WTC11 (cell line): ENCODE data around the gene EVI5L. TPM values are rescaled to one million over a fixed set of nuclear protein-coding genes. Genes with fewer than 3 reads are reported as not detected.

Experiments used
- ATAC-seq: fragments of 200-7000 bp; cut with Tn5 transposase; 2 replicates; pipeline ENCODE4 v1.10.0; 2021; ENCODE audit warnings: mild to moderate bottlenecking, moderate library complexity
- CTCF ChIA-PET: fragments of 300-600 bp; sonication (Branson Sonifier 250); formaldehyde crosslinking; loops from one replicate; lab custom pipeline; 2021; ENCODE audit warnings: antibody characterized with exemption; lab: Charles Lee
- POLR2A ChIA-PET: fragments of 350-600 bp; sonication (Branson Sonifier 250); formaldehyde crosslinking; loops from one replicate; lab custom pipeline; 2021; ENCODE audit warnings: antibody characterized with exemption; lab: Charles Lee
- DNase-seq: peaks from one replicate; pipeline ENCODE4 v3.0.0; 2021; ENCODE audit warnings: low spot score
- H3K27ac Mint-ChIP-seq: 2 replicates; pipeline ENCODE4 v1.8.0; 2021; ENCODE audit warnings: mixed read lengths
- H3K27me3 Mint-ChIP-seq: 2 replicates; pipeline ENCODE4 v1.8.0; 2021; ENCODE audit warnings: low read depth, mild to moderate bottlenecking, moderate library complexity, mixed read lengths
- H3K36me3 Mint-ChIP-seq: 2 replicates; pipeline ENCODE4 v1.8.0; 2021; ENCODE audit warnings: mixed read lengths
- H3K4me1 Mint-ChIP-seq: 2 replicates; pipeline ENCODE4 v1.8.0; 2022; ENCODE audit warnings: mixed read lengths
- H3K4me3 Mint-ChIP-seq: 2 replicates; pipeline ENCODE4 v1.8.0; 2021; ENCODE audit warnings: mild to moderate bottlenecking, moderate library complexity, mixed read lengths
- H3K9me3 Mint-ChIP-seq: 2 replicates; pipeline ENCODE4 v1.8.0; 2021; ENCODE audit warnings: mixed read lengths
- AFF4 ChIP-seq: sonication (generic); formaldehyde crosslinking; IDR thresholded peaks from 2 replicates; pipeline ENCODE4 v1.8.1; 2023; ENCODE audit warnings: mild to moderate bottlenecking, missing genetic modification reagents, borderline replicate concordance
- ATF3 ChIP-seq: sonication (generic); formaldehyde crosslinking; conservative IDR thresholded peaks from 2 replicates; pipeline ENCODE4 v1.8.1; 2022; ENCODE audit warnings: mild to moderate bottlenecking, missing genetic modification reagents
- ATF6 ChIP-seq: sonication (generic); formaldehyde crosslinking; IDR thresholded peaks from 2 replicates; pipeline ENCODE4 v1.8.1; 2023; ENCODE audit warnings: mild to moderate bottlenecking, missing genetic modification reagents
- ESRRA ChIP-seq: sonication (generic); formaldehyde crosslinking; IDR thresholded peaks from 2 replicates; pipeline ENCODE4 v1.8.1; 2022; ENCODE audit warnings: mild to moderate bottlenecking, missing genetic modification reagents, borderline replicate concordance
- ETV6 ChIP-seq: sonication (generic); formaldehyde crosslinking; IDR thresholded peaks from 2 replicates; pipeline ENCODE4 v1.8.1; 2022; ENCODE audit warnings: mild to moderate bottlenecking, missing genetic modification reagents
- GABPB1 ChIP-seq: sonication (generic); formaldehyde crosslinking; IDR thresholded peaks from 2 replicates; pipeline ENCODE4 v1.8.1; 2023; ENCODE audit warnings: mild to moderate bottlenecking, missing genetic modification reagents
- GRHL2 ChIP-seq: fragments of 250-450 bp; sonication (Bioruptor Pico); IDR thresholded peaks from 2 replicates; pipeline ENCODE4 v1.8.0; 2022; ENCODE audit warnings: mild to moderate bottlenecking, moderate library complexity; ENCODE audit not compliant: insufficient replicate concordance, severe bottlenecking
- IRF2 ChIP-seq: sonication (generic); formaldehyde crosslinking; IDR thresholded peaks from 2 replicates; pipeline ENCODE4 v1.8.0; 2022; ENCODE audit warnings: low read depth, missing genetic modification reagents, borderline replicate concordance
- NR3C1 ChIP-seq: sonication (generic); formaldehyde crosslinking; conservative IDR thresholded peaks from 2 replicates; pipeline ENCODE4 v1.8.1; 2023; ENCODE audit warnings: low read depth, mild to moderate bottlenecking, missing genetic modification reagents
- ZBTB43 ChIP-seq: sonication (generic); formaldehyde crosslinking; IDR thresholded peaks from 2 replicates; pipeline ENCODE4 v1.8.1; 2023; ENCODE audit warnings: mild to moderate bottlenecking, missing genetic modification reagents
- ZNF138 ChIP-seq: sonication (generic); formaldehyde crosslinking; conservative IDR thresholded peaks from 2 replicates; pipeline ENCODE4 v1.8.1; 2022; ENCODE audit warnings: mild to moderate bottlenecking, moderate library complexity, missing genetic modification reagents
- ZNF532 ChIP-seq: fragments of 250-450 bp; sonication (Bioruptor Pico); IDR thresholded peaks from 2 replicates; pipeline ENCODE4 v1.9.0; 2021; ENCODE audit warnings: mild to moderate bottlenecking, borderline replicate concordance
- total RNA-seq: library from RNA; stranded (reverse); gene quantifications from 3 replicates; pipeline ENCODE4 v1.2.3, GENCODE V29; 2021

The EVI5L gene
- total RNA-seq, 1 experiment from 2014 or later: 10.5 TPM

GRCh38 chr19:7844405-7844804 lies 14.4 kb downstream of the EVI5L start:
- H3K4me3 Mint-ChIP-seq: no peak overlapping the region
- TF ChIP-seq ETV6 (CRISPR knock-in tag) (no peak), ZNF532 (no peak), AFF4 (CRISPR knock-in tag) (no peak), GABPB1 (CRISPR knock-in tag) (no peak)
- DNase-seq: no peak
- peaks cover 6% of the 10 kb centered on the region for H3K9me3 Mint-ChIP-seq
- no peaks in the 10 kb centered on the region for H3K36me3 Mint-ChIP-seq
- peaks cover 16% of the 10 kb centered on the region for H3K27me3 Mint-ChIP-seq
- no peak overlapping the region for H3K27ac Mint-ChIP-seq
- ChIA-PET CTCF (interaction anchor here (0.7 to 1.6 kb wide), 3 partner anchors 8 to 25 kb away, joined by 3 to 7 read pairs (median 3); no protein-coding TSS in a partner anchor), POLR2A (no interaction called here)
- ATAC-seq: no peak
- no peaks in the 10 kb centered on the region for H3K4me1 Mint-ChIP-seq

- no peak for DNase-seq
- no peak for ATAC-seq
- no peaks in the 10 kb centered on the region for H3K4me1 Mint-ChIP-seq
- H3K4me3 Mint-ChIP-seq: no peak overlapping the region
- no peaks in the 10 kb centered on the region for H3K36me3 Mint-ChIP-seq
- ChIA-PET POLR2A (no interaction called here), CTCF (interaction anchor here (1.6 kb wide), 1 partner anchor 24 kb away, joined by 7 read pairs; no protein-coding TSS in a partner anchor)
- peaks cover 11% of the 10 kb centered on the region for H3K27me3 Mint-ChIP-seq
- TF ChIP-seq ZBTB43 (CRISPR knock-in tag) (no peak), ZNF138 (CRISPR knock-in tag) (no peak), GRHL2 (no peak), IRF2 (CRISPR knock-in tag) (no peak), ATF6 (no peak), ATF3 (CRISPR knock-in tag) (no peak), ETV6 (CRISPR knock-in tag) (no peak), NR3C1 (CRISPR knock-in tag) (no peak), ESRRA (CRISPR knock-in tag) (no peak)
- H3K9me3 Mint-ChIP-seq: peaks cover 6% of the 10 kb centered on the region
- no peak overlapping the region for H3K27ac Mint-ChIP-seq
Observed at GRCh38 chr19:7844951-7845350, 14.9 kb downstream of the EVI5L start.
